A549 treated with CpdA at 1 μM for 4 hours (cell line): ENCODE data around the gene SERTAD3. TPM values are rescaled to one million over a fixed set of nuclear protein-coding genes. Genes with fewer than 3 reads are reported as not detected.

Experiments
- total RNA-seq: library from RNA; stranded (reverse); fragments of 200-300 nt; extraction: Qiagen RNA extraction; gene quantifications from 5 replicates; pipeline ENCODE4 v1.2.3, GENCODE V29; 2022; ENCODE audit warnings: low read depth

The SERTAD3 gene, protein sequence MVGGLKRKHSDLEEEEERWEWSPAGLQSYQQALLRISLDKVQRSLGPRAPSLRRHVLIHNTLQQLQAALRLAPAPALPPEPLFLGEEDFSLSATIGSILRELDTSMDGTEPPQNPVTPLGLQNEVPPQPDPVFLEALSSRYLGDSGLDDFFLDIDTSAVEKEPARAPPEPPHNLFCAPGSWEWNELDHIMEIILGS
- total RNA-seq = 38.2 to 51.9 TPM (median 46.8 TPM) in 5 replicates

DNA sequence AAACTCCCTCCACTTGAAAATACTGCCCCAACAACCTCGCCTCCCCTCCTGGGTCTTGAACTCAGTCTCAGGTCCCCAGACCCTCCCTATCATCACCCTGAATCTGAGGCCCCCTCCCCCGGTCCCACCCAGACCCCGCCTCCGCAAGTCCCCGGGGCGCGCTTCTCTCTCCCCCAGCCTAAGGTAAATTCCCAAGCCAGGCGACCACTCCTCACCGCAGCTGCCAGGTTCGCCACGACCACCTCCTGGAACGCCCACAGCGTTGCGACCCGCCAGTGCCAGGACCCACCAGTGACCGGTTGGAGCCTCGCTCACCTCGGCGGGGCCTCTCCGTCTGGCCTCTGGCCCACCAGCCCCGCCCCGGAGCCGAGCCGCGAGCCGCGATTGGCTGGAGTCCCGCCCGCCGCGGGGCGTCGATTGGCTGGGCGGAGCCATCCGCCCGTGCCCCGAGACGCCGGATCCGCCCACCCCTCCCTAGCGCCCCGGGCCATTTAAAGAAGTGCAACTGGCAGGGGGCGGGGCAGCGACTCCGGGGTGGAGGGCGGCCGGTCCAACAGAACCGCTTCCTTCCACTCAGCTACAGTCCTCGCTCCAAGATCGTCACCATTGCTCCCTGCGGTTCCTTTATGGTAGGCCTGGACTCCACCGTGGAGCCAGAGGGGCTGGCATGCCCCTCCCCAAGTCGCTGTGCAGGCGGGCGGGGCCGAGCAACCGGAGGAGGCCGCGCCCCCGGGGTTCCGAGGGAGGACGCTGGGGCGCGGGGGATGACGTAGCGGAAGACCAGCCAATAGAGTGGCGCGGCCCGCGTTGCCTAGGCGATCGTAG, at the start of gene SERTAD3:
Gene SERTAD3 (minus strand): TSS at position 336 of the 825 bp plus-strand sequence. CDS start 2,255 bp downstream, outside the sequence.

DNA sequence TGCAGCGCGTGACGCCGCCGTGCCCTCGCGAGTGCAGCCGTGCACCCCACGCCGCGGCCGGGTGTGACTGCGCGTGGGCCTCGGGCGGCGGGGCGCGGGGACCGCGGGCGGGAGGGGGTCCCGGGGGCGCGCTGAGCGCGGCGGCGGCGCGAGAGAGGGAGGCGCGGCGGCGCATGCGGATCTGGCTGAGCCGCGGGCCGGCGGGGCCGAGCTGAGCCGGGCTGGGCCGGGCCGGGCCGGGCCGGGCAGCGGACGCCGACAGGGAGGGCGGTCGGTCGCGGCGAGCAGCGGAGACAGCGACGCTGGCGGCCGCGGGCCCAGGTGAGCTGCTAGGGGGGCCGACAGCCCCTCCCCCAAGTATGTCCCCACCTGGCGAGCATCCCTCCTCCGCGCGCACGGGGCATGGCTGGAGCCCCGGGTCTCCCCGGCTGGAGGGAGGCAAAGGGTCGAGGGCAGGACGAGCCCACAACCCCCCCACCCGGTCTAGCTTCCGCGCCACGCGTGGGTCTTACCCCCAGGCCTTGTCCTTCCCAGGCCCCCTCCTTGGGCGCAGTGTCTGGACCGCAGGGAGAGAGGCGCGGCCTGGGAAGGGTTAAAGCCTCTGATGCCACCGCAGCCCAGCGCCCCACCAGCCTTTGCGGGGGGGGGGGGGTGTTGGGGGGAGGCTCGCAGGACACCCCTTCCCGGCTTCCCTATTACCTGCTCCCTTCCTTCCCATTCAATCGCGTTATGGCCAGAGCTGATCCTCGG, 23.0 kb upstream of the SERTAD3 start, which contains the start of gene SPTBN4:
Gene SPTBN4 (plus strand): TSS at position 17 of the 750 bp plus-strand sequence. CDS start 5,621 bp downstream, outside the sequence.

DNA sequence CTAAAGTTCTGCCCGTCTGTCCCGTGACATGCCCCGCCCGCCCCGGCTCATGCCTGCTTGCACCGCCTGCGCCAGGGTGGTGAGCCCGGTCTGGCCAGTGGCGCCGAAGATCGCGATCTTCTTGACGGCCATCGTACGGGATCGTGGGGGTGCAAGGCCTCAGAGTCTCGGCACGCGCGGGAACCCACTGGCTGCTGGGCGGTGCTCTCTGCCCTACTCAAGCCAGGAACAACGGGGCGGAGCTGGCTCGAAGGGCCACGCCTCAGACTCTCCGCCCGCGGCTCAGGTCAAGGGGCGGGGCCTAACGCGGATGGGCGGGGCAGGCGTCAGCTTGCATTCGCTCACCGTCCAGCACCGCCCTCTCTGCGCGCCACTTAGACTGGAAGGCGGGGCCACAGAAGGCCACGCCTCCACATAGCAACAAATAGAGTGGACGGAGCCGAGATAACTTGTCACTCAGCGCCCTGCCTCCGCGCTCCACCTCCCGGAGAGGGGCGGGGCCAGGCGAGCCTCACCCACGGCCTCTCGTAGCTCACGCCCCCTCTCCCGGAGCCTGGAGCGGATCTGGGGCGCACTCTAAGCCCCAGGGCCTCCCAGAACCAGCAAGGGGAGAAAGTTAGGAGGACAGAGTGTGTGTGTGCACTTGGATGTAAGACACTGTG, 21.6 kb upstream of the SERTAD3 start, which contains the start of gene BLVRB:
Gene BLVRB (minus strand): TSS at position 189 of the 662 bp plus-strand sequence. CDS start 57 bp downstream, at position 132.

DNA sequence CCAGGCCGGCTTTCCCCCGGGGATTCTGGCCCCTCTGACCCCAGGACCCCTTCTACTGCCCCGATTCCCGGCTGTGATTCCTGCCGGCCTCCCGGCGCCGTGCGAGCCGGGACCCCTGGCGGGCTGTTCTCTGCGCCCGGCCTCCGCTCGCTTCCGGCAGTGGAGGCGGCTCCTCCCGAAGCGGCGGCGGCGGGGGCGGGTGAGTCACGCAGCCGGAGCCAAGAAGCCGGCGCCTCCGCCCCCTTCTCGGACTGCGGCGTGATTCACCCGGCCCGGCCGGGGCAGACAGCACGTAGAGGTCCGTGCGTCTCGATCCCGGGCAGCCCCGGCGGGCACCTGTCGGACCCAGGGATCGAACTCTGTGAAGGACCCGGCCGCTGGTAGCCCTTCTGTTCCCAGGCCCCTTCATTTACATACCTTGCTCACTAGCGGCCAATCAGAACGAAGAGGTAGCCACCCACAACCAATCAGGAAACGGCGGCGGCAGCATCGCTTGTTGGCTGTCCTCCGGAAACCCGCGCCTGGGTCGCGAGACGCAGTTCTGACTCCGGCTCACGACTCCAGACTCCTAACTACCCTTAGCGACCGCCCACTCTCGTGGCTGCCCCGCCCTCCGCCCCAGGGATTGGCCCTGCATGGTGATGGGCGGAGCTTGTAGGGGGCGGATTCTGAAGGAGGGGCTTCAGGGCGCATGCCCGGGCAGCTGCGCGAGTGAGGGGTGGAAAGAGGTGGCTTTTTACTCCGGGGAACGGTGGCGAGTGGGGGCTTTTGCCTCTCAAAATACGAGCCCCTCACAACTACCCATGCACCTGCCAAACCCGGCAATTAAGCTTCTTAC, 18.5 kb downstream of the SERTAD3 start, which contains the start of gene SERTAD1:
Gene SERTAD1 (minus strand): TSS at position 543 of the 838 bp plus-strand sequence. CDS start 2,446 bp downstream, outside the sequence.

DNA sequence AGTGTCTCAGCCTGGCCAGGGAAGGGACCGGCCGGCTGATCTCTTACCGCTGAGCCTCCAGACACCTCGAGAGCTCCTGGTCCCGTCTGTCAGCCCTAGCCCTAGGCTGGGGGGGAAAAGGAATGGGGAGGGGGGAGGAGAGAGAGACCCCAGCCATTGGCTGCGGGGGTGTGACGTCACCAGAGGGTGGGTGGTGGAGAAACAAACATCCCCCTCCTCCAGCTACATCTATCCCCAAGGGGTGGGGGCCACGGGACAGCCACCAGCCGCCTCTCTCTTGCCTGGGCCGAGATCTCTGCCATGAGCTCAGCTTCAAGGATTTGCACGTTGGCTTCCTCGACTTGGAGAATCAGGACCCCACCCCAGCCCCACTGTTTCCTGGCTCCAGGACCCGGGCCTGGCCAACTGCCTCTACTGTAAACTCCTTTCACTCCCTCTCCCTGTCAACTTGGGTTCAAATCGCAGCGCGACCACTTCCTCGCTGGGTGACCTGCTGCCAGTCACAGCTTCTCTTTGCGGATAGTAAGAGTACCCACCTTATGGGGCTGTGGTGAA, 30.8 kb downstream of the SERTAD3 start, which contains the start of gene PRX:
Gene PRX (minus strand): TSS at position 88 of the 555 bp plus-strand sequence. CDS start 5,446 bp downstream, outside the sequence.

Other genes with a start within 250 kb of the SERTAD3 start
- gene TTC9B, start 226.0 kb downstream of the SERTAD3 start, total RNA-seq = 0.62 to 0.81 TPM (median 0.76 TPM) in 5 replicates
- 0.09 to 0.30 TPM (median 0.17 TPM) in 5 replicates for gene CCNP, start 217.6 kb downstream of the SERTAD3 start, total RNA-seq
- 127 to 188 TPM (median 177 TPM) in 5 replicates for gene AKT2, start 159.0 kb downstream of the SERTAD3 start, total RNA-seq
- 22.8 to 32.2 TPM (median 32.0 TPM) in 5 replicates for gene C19orf47, start 95.9 kb downstream of the SERTAD3 start, total RNA-seq
- gene PLD3, start 95.6 kb downstream of the SERTAD3 start, total RNA-seq = 249 to 274 TPM (median 257 TPM) in 5 replicates
- 0.19 to 0.41 TPM (median 0.23 TPM) in 5 replicates for gene HIPK4, start 54.2 kb downstream of the SERTAD3 start, total RNA-seq
- gene PRX, start 31.0 kb downstream of the SERTAD3 start, total RNA-seq = 1.2 to 1.9 TPM (median 1.5 TPM) in 5 replicates
- 23.5 to 42.7 TPM (median 31.9 TPM) in 5 replicates for gene SERTAD1, start 18.3 kb downstream of the SERTAD3 start, total RNA-seq
- gene BLVRB, start 21.4 kb upstream of the SERTAD3 start, total RNA-seq = 255 to 344 TPM (median 323 TPM) in 5 replicates
- 0.45 to 1.3 TPM (median 0.92 TPM) in 5 replicates for gene SPTBN4, start 22.7 kb upstream of the SERTAD3 start, total RNA-seq
- gene SHKBP1, start 132.5 kb upstream of the SERTAD3 start, total RNA-seq = 107 to 161 TPM (median 136 TPM) in 5 replicates
- 44.4 to 77.5 TPM (median 55.6 TPM) in 5 replicates for gene LTBP4, start 157.0 kb upstream of the SERTAD3 start, total RNA-seq
- 50.2 to 67.7 TPM (median 56.5 TPM) in 5 replicates for gene NUMBL, start 246.3 kb upstream of the SERTAD3 start, total RNA-seq